ENCODE measurements around the gene PTBP1.

DNA sequence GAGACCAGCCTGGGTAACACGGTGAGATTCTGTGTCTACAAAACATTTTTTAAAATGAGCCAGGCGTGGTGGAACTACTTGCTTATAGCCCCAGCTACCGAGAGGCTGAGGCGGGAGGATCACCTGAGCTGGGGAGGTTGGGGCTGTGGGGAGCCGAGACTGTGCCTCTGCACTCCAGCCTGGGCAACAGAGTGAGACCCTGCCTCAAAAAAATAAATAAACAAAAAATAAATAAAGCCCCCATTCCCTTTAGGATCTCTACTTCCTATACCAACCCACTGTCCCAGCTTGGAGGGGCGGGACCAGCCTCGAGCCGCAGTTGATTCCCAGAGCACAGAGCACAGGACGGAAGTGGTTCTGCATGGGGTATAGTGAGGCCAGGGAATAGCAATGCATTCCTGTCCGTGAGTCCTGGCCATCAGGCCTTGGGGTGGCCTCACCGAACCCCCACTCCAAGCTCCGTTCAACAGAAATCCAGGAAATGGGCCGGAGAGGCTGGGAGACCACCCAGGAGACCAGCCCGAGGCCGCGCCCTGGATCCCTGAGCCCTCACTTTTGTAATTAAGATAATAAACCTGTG, 4.9 kb upstream of the PTBP1 start:
- TF ChIP-seq, protein P1, sequence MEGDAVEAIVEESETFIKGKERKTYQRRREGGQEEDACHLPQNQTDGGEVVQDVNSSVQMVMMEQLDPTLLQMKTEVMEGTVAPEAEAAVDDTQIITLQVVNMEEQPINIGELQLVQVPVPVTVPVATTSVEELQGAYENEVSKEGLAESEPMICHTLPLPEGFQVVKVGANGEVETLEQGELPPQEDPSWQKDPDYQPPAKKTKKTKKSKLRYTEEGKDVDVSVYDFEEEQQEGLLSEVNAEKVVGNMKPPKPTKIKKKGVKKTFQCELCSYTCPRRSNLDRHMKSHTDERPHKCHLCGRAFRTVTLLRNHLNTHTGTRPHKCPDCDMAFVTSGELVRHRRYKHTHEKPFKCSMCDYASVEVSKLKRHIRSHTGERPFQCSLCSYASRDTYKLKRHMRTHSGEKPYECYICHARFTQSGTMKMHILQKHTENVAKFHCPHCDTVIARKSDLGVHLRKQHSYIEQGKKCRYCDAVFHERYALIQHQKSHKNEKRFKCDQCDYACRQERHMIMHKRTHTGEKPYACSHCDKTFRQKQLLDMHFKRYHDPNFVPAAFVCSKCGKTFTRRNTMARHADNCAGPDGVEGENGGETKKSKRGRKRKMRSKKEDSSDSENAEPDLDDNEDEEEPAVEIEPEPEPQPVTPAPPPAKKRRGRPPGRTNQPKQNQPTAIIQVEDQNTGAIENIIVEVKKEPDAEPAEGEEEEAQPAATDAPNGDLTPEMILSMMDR (IDR thresholded peaks at IDR 0.05; ENCODE audit: insufficient read depth, low read length, poor library complexity, severe bottlenecking): no peak
- TF ChIP-seq EZH2phosphoT487 (conservative IDR thresholded peaks at IDR 0.05; ENCODE audit: low read length): no peak

All from SU-DHL-6 (cell line).